H9 (cell line): ENCODE data around the gene PRKAG1. TPM values are rescaled to one million over a fixed set of nuclear protein-coding genes. Genes with fewer than 3 reads are reported as not detected.

Source experiments
- DNase-seq: peaks from one replicate; pipeline ENCODE4 v3.0.0-alpha.2; 2017
- H2AFZ ChIP-seq: one replicate; pipeline ENCODE4 v1.6.1; 2013; ENCODE audit warnings: mild to moderate bottlenecking, low read length, control low read depth, moderate library complexity
- H2AK5ac ChIP-seq: 2 replicates; pipeline ENCODE4 v1.6.1; 2013; ENCODE audit warnings: low read length, control low read depth, mixed read lengths; ENCODE audit not compliant: insufficient read length
- H2BK120ac ChIP-seq: one replicate; pipeline ENCODE4 v1.6.1; 2013; ENCODE audit warnings: low read depth, mild to moderate bottlenecking, low read length, control low read depth, inconsistent platforms; ENCODE audit not compliant: poor library complexity, severe bottlenecking
- H2BK12ac ChIP-seq: 2 replicates; pipeline ENCODE4 v1.6.1; 2013; ENCODE audit warnings: low read length, control low read depth, mixed read lengths, low read depth; ENCODE audit not compliant: insufficient read length
- H2BK15ac ChIP-seq: 2 replicates; pipeline ENCODE4 v1.6.1; 2013; ENCODE audit warnings: low read depth, low read length, control low read depth
- H2BK20ac ChIP-seq: one replicate; pipeline ENCODE4 v1.6.1; 2013; ENCODE audit warnings: low read depth, mild to moderate bottlenecking, low read length, control low read depth, inconsistent platforms; ENCODE audit not compliant: poor library complexity, severe bottlenecking
- H2BK5ac ChIP-seq: 2 replicates; pipeline ENCODE4 v1.6.1; 2013; ENCODE audit warnings: low read length, control low read depth, mixed read lengths; ENCODE audit not compliant: insufficient read length
- H3K14ac ChIP-seq: 2 replicates; pipeline ENCODE4 v1.6.1; 2013; ENCODE audit warnings: low read length, control low read depth; ENCODE audit not compliant: insufficient read depth
- H3K18ac ChIP-seq: 2 replicates; pipeline ENCODE4 v1.6.1; 2013; ENCODE audit warnings: low read depth, mild to moderate bottlenecking, mixed read lengths, low read length, control low read depth; ENCODE audit not compliant: insufficient read length
- H3K23ac ChIP-seq: 2 replicates; pipeline ENCODE4 v1.6.1; 2013; ENCODE audit warnings: low read length, control low read depth, mixed read lengths, low read depth; ENCODE audit not compliant: insufficient read length
- H3K23me2 ChIP-seq: 2 replicates; pipeline ENCODE4 v1.6.1; 2013; ENCODE audit warnings: low read depth, mild to moderate bottlenecking, mixed read lengths, low read length, control low read depth; ENCODE audit not compliant: insufficient read length, poor library complexity, severe bottlenecking
- H3K27ac ChIP-seq: 2 replicates; pipeline ENCODE4 v1.5.1; 2013; ENCODE audit warnings: low read length, control low read depth, mixed read lengths, low read depth; ENCODE audit not compliant: insufficient read length
- H3K27me3 ChIP-seq: 2 replicates; pipeline ENCODE4 v1.6.1; 2013; ENCODE audit warnings: low read length, control low read depth, inconsistent platforms; ENCODE audit not compliant: insufficient read depth
- H3K4ac ChIP-seq: 2 replicates; pipeline ENCODE4 v1.6.1; 2013; ENCODE audit warnings: low read depth, mild to moderate bottlenecking, control low read depth, inconsistent platforms, low read length, moderate library complexity
- H3K4me1 ChIP-seq: 2 replicates; pipeline ENCODE4 v1.6.1; 2013; ENCODE audit warnings: low read length, control low read depth, inconsistent platforms; ENCODE audit not compliant: insufficient read depth
- H3K4me2 ChIP-seq: 2 replicates; pipeline ENCODE4 v1.6.1; 2013; ENCODE audit warnings: low read length, control low read depth, mixed read lengths; ENCODE audit not compliant: insufficient read length, insufficient read depth
- H3K56ac ChIP-seq: 2 replicates; pipeline ENCODE4 v1.6.1; 2013; ENCODE audit warnings: low read depth, mild to moderate bottlenecking, mixed read lengths, low read length, control low read depth; ENCODE audit not compliant: insufficient read length
- H3K79me1 ChIP-seq: 2 replicates; pipeline ENCODE4 v1.6.1; 2013; ENCODE audit warnings: low read depth, mild to moderate bottlenecking, moderate library complexity, low read length, control low read depth, inconsistent platforms; ENCODE audit not compliant: insufficient read depth, poor library complexity, severe bottlenecking
- H3K79me2 ChIP-seq: 2 replicates; pipeline ENCODE4 v1.6.1; 2013; ENCODE audit warnings: low read length, control low read depth, inconsistent platforms; ENCODE audit not compliant: insufficient read depth
- H3K9ac ChIP-seq: 2 replicates; pipeline ENCODE4 v1.6.1; 2013; ENCODE audit warnings: low read length, control low read depth, mixed read lengths; ENCODE audit not compliant: insufficient read length; ENCODE audit errors: extremely low read depth
- H3K9me3 ChIP-seq: one replicate; pipeline ENCODE4 v1.6.1; 2013; ENCODE audit warnings: low read depth, low read length, inconsistent platforms; ENCODE audit not compliant: control insufficient read depth
- H3T11ph ChIP-seq: one replicate; pipeline ENCODE4 v1.6.1; 2013; ENCODE audit warnings: mild to moderate bottlenecking, low read length, control low read depth, inconsistent platforms
- H4K20me1 ChIP-seq: one replicate; pipeline ENCODE4 v1.6.1; 2013; ENCODE audit not compliant: control insufficient read depth, insufficient read length, insufficient read depth
- H4K5ac ChIP-seq: 2 replicates; pipeline ENCODE4 v1.6.1; 2013; ENCODE audit warnings: low read depth, mild to moderate bottlenecking, mixed read lengths, low read length, control low read depth; ENCODE audit not compliant: insufficient read length
- H4K8ac ChIP-seq: replicated peaks from 2 replicates; pipeline ENCODE4 v1.6.1; 2013; ENCODE audit warnings: low read length, control low read depth, mixed read lengths, low read depth; ENCODE audit not compliant: insufficient read length
- H4K91ac ChIP-seq: 2 replicates; pipeline ENCODE4 v1.6.1; 2013; ENCODE audit warnings: low read depth, mild to moderate bottlenecking, moderate library complexity, mixed read lengths, low read length, control low read depth; ENCODE audit not compliant: insufficient read length
- H3K27ac Mint-ChIP-seq, 3 experiments: 2 replicates in 2 of 3; 3 replicates in 1 of 3; pipeline ENCODE4 v1.8.0; 2020 to 2021; ENCODE audit warnings: mixed read lengths in 3 of 3, mild to moderate bottlenecking in 1 of 3, moderate library complexity in 1 of 3
- H3K27me3 Mint-ChIP-seq: 2 replicates; pipeline ENCODE4 v1.8.0; 2021; ENCODE audit warnings: low read depth, mild to moderate bottlenecking, moderate library complexity, mixed read lengths
- H3K36me3 Mint-ChIP-seq, 3 experiments: 2 replicates in 2 of 3; 3 replicates in 1 of 3; pipeline ENCODE4 v1.8.0; 2020 to 2021; ENCODE audit warnings: low read depth in 3 of 3, mixed read lengths in 3 of 3; ENCODE audit not compliant: insufficient read depth in 1 of 3
- H3K4me1 Mint-ChIP-seq, 2 experiments: 2 replicates each; pipeline ENCODE4 v1.8.0; 2020; ENCODE audit warnings: mixed read lengths in 2 of 2
- H3K4me3 Mint-ChIP-seq, 2 experiments: 2 replicates in 1 of 2; 3 replicates in 1 of 2; pipeline ENCODE4 v1.8.0; 2020 to 2021; ENCODE audit warnings: mild to moderate bottlenecking in 2 of 2, mixed read lengths in 2 of 2, moderate library complexity in 1 of 2
- H3K9me3 Mint-ChIP-seq, 2 experiments: 2 replicates in 1 of 2; 3 replicates in 1 of 2; pipeline ENCODE4 v1.8.0; 2020; ENCODE audit warnings: mild to moderate bottlenecking in 2 of 2, mixed read lengths in 2 of 2, moderate library complexity in 1 of 2
- WGBS: extraction: QIAGEN DNeasy Blood & Tissue Kit; methylation state at CpG from one replicate; pipeline ENCODE4 v1.1.7; 2013; ENCODE audit warnings: missing lambda C conversion rate, low lambda C conversion rate, mixed read lengths; ENCODE audit not compliant: insufficient read length; ENCODE audit errors: extremely low coverage; 5-methylcytosine and 5-hydroxymethylcytosine counted together
- total RNA-seq: library from RNA; stranded (reverse); gene quantifications from 2 replicates; pipeline ENCODE4 v1.2.1, GENCODE V29; 2021
- TF ChIP-seq, protein P1 (sequence below): fragments of 200-600 bp; sonication (generic); conservative IDR thresholded peaks from 3 replicates; pipeline ENCODE4 v1.8.0; 2021; ENCODE audit warnings: antibody characterized with exemption, mild to moderate bottlenecking

The PRKAG1 gene
- total RNA-seq, 1 experiment from 2014 or later: 34.8 TPM

DNA sequence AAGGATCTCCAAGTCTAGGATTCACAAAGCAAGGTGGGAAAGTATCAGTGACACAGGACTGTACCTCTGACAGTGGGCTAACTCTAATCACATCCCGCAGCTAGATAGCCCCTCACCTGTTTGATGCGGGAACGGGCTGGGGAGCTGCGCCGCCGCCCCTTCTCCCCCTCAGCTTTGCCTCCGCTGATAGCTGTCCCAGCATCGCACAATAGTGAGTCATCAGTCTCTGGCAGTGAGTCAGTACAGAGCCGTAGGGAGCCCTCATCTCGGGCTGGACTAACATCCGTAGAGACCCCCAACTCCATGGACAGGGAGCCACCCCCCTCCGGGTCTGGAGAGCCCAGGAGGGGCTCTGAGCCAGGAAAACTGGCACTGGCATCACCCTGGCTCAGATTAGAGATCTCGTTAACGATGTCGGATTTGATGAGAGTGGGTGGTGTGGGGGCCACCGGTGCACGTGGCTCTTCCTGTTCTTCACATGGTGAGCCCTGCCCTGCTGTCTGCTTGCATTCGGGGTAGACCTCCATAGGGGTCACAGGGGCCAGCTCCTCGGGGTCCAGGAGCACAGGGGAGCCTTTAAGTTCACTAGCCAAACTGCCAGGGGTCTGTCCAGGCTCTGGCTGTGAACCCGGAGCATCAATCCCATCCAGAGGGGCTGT, 31.1 kb upstream of the PRKAG1 start:
- Histone ChIP-seq H2AFZ (no peak overlapping the region), H4K8ac (no peak overlapping the region), H3T11ph (no peak overlapping the region), H3K23ac (no peak overlapping the region), H4K20me1 (no peaks in the 10 kb centered on the region), H3K4ac (no peak overlapping the region), H3K14ac (no peak overlapping the region), H3K18ac (no peak overlapping the region), H3K9me3 (no peaks in the 10 kb centered on the region), H3K9ac (no peak overlapping the region), H3K27ac (no peak overlapping the region), H3K4me2 (no peak overlapping the region), H2BK12ac (no peak overlapping the region), H2BK5ac (no peak overlapping the region), H2BK20ac (no peak overlapping the region), H3K23me2 (no peaks in the 10 kb centered on the region), H2AK5ac (no peak overlapping the region), H4K5ac (no peak overlapping the region), H3K4me1 (no peaks in the 10 kb centered on the region), H4K91ac (no peak overlapping the region), H3K56ac (no peak overlapping the region), H2BK120ac (no peak overlapping the region), H3K79me1 (peaks cover 4% of the 10 kb centered on the region), H2BK15ac (no peak overlapping the region), H3K27me3 (no peaks in the 10 kb centered on the region), H3K79me2 (peaks cover 3% of the 10 kb centered on the region; the same call in 1 of the 2 replicates)
- no peak overlapping the region for H3K4me3 Mint-ChIP-seq
- no CpG with 5 or more reads among the region's 20 CpGs for WGBS
- peaks cover 0 to under 1% of the 10 kb centered on the region in 2 experiments; a peak in 1 of 4 replicates for H3K4me1 Mint-ChIP-seq
- peaks cover 75 to 99% (median 97%) of the 10 kb centered on the region in 3 experiments for H3K36me3 Mint-ChIP-seq
- no peaks in the 10 kb centered on the region for H3K9me3 Mint-ChIP-seq
- DNase-seq: no peak
- no peaks in the 10 kb centered on the region for H3K27me3 Mint-ChIP-seq
- TF ChIP-seq, protein P1, sequence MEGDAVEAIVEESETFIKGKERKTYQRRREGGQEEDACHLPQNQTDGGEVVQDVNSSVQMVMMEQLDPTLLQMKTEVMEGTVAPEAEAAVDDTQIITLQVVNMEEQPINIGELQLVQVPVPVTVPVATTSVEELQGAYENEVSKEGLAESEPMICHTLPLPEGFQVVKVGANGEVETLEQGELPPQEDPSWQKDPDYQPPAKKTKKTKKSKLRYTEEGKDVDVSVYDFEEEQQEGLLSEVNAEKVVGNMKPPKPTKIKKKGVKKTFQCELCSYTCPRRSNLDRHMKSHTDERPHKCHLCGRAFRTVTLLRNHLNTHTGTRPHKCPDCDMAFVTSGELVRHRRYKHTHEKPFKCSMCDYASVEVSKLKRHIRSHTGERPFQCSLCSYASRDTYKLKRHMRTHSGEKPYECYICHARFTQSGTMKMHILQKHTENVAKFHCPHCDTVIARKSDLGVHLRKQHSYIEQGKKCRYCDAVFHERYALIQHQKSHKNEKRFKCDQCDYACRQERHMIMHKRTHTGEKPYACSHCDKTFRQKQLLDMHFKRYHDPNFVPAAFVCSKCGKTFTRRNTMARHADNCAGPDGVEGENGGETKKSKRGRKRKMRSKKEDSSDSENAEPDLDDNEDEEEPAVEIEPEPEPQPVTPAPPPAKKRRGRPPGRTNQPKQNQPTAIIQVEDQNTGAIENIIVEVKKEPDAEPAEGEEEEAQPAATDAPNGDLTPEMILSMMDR: no peak
- no peak overlapping the region for H3K27ac Mint-ChIP-seq
